Heart right ventricle (tissue), 16 donors: ENCODE measurements around the gene MYLK3. TPM values are rescaled to one million over a fixed set of nuclear protein-coding genes. Genes with fewer than 3 reads are reported as not detected.

Experiments used
- ATAC-seq, 8 donors: fragments of 200-7000 bp; cut with Tn5 transposase; one replicate each; pipeline ENCODE4 v1.9.1; 2020; ENCODE audit warnings: mild to moderate bottlenecking in 8 of 8, moderate library complexity in 8 of 8, moderate number of reproducible peaks in 1 of 8
- DNase-seq, 2 donors: peaks; one replicate each; pipeline ENCODE4 v3.0.0-alpha.2; 2020
- H3K27ac ChIP-seq, 10 donors: fragments of 200-600 bp; sonication (generic) in 2 of 10; one replicate each; pipeline versions ENCODE4 v1.5.0 to v1.8.0; 2020 to 2022; ENCODE audit warnings: mild to moderate bottlenecking in 3 of 10
- H3K27me3 ChIP-seq, 7 donors: fragments of 200-600 bp; one replicate each; pipeline ENCODE4 v1.8.0; 2021 to 2022; ENCODE audit warnings: mild to moderate bottlenecking in 2 of 7
- H3K36me3 ChIP-seq, 9 donors: fragments of 200-600 bp; sonication (generic) in 1 of 9; one replicate each; pipeline versions ENCODE4 v1.5.0 to v1.8.0; 2020 to 2022; ENCODE audit warnings: mild to moderate bottlenecking in 2 of 9
- H3K4me1 ChIP-seq, 9 donors: fragments of 200-600 bp; sonication (generic) in 1 of 9; one replicate each; pipeline versions ENCODE4 v1.5.0 to v1.8.0; 2020 to 2022; ENCODE audit warnings: mild to moderate bottlenecking in 4 of 9
- H3K4me3 ChIP-seq, 10 donors: fragments of 200-600 bp; sonication (generic) in 2 of 10; one replicate each; pipeline versions ENCODE4 v1.5.0 to v1.8.0; 2020 to 2022; ENCODE audit warnings: mild to moderate bottlenecking in 7 of 10, moderate library complexity in 2 of 10
- H3K9me3 ChIP-seq, 11 donors: fragments of 200-600 bp in 10 of 11; sonication (generic) in 2 of 11; one replicate each; pipeline versions ENCODE4 v1.5.0 to v1.8.0; 2013 to 2022; ENCODE audit warnings: mild to moderate bottlenecking in 2 of 11, control low read depth in 1 of 11, moderate library complexity in 1 of 11
- CTCF ChIP-seq, 9 donors: fragments of 200-600 bp; sonication (generic) in 2 of 9; IDR thresholded peaks; one replicate each; pipeline versions ENCODE4 v1.5.0 to v1.8.0; 2021 to 2022; ENCODE audit warnings: antibody characterized with exemption in 9 of 9, mild to moderate bottlenecking in 5 of 9, moderate library complexity in 1 of 9
- WGBS, 2 donors: extraction: QIAGEN DNeasy Blood & Tissue Kit; methylation state at CpG; one replicate each; pipeline ENCODE4 v1.1.7; 2013; ENCODE audit warnings: inconsistent platforms in 1 of 2; 5-methylcytosine and 5-hydroxymethylcytosine counted together
- intact Hi-C, 10 donors: fragments of 100-400 bp; cut with DNase I; formaldehyde crosslinking; loops; one replicate each; pipeline versions ENCODE4 v1.11.1 to v1.14.2; 2022
- polyA plus RNA-seq, 2 donors: library from polyadenylated mRNA; stranded (reverse); fragments of 200-250 nt; gene quantifications; one replicate each; pipeline ENCODE4 v1.2.3, GENCODE V29; 2013
- total RNA-seq, 10 donors: library from RNA; stranded (reverse); fragmentation: NEBNext Ultra II Directional in 3 of 10; extraction: Animal tissue kit (Norgen Biotek cat#: 25700) in 3 of 10; gene quantifications; one replicate each; pipeline versions ENCODE4 v1.2.1 to v1.2.4, GENCODE V29; 2021 to 2023
- donor health status: Arrhythmogenic right ventricular cardiomyopathy.
- donor health status: ischemic (EF 13 %, LVEDD 7.1; RV severe dilation, severe dysfunction).
- donor health status: healthy with polysubstance abuse.
- donor health status: DM: no; HTN: yes; CAD: no.
- donor health status: DM: no; HTN: no; CAD: no.
- donor health status: ischemic (EF 25% LVEDD 6.9; RV normal size, moderate dysfunction).
- donor health status: ischemic (EF 25% LVEDD 5.7; RV mildly dilated, moderate dysfunction).
- donor health status: healthy.
- donor health status: DM: yes; HTN: yes; CAD: no.
- donor health status: Ischemic cardiomyopathy.
- donor health status: ischemic (EF 35%, LVEDD 5.7; RV mildly dilated, moderate dysfunction).
- donor health status: nonischemic (EF 11% LVEDD 7.7; RV severe dilation, severe dysfunction).
- donor health status: DM: yes; HTN: yes; CAD: no.
- donor health status: PGD.
- donor health status: ischemic (EF 29% LVEDD 5.4; RV normal size, mild dysfunction).
- donor health status: nonischemic (EF 23%, LVEDD 6.1; RV moderate dilation, normal function).

MYLK3 gene
- total and polyA plus RNA-seq, 12 donors: 63.5 to 458 (median 256) TPM

GRCh38 chr16:46727630-46728029 is 20.5 kb downstream of the MYLK3 start:
- WGBS, 2 donors: 88 to 90% methylated on average over 9 of the region's 9 CpGs
- ATAC-seq: no peak
- TF ChIP-seq CTCF (IDR thresholded peaks at IDR 0.05): no peak
- Histone ChIP-seq H3K9me3 (peaks cover 0 to 4% (median 0%) of the 10 kb centered on the region in 11 donors), H3K36me3 (peaks cover 0 to 55% (median 0%) of the 10 kb centered on the region in 9 donors), H3K27me3 (no peaks in the 10 kb centered on the region), H3K4me1 (peaks cover 0 to 37% (median 17%) of the 10 kb centered on the region in 9 donors), H3K4me3 (no peak overlapping the region), H3K27ac (peak overlapping the region in 2 of 10 donors; percentile 7 to 73)
- DNase-seq: no peak
- intact Hi-C loops: no loop called here

GRCh38 chr16:46727184-46727583 is 21.0 kb downstream of the MYLK3 start:
- intact Hi-C loops: no loop called here
- Histone ChIP-seq H3K4me3 (no peak overlapping the region), H3K9me3 (peaks cover 0 to 4% (median 0%) of the 10 kb centered on the region in 11 donors), H3K36me3 (peaks cover 0 to 55% (median 0%) of the 10 kb centered on the region in 9 donors), H3K4me1 (peaks cover 0 to 33% (median 12%) of the 10 kb centered on the region in 9 donors), H3K27ac (peak overlapping the region in 1 of 10 donors; percentile 73), H3K27me3 (no peaks in the 10 kb centered on the region)
- WGBS, 2 donors: 85 to 89% methylated on average over 7 of the region's 7 CpGs
- ATAC-seq (no peak), DNase-seq (no peak)
- no peak for TF ChIP-seq CTCF (IDR thresholded peaks at IDR 0.05)

GRCh38 chr16:46721885-46722284 is 26.3 kb downstream of the MYLK3 start:
- DNase-seq: no peak
- no peaks in the 10 kb centered on the region for H3K27me3 ChIP-seq
- 70 to 81% methylated on average over 4 of the region's 4 CpGs for WGBS, 2 donors
- H3K4me1 ChIP-seq: peaks cover 0 to 7% (median 0%) of the 10 kb centered on the region in 9 donors
- peaks cover 0 to 68% (median 11%) of the 10 kb centered on the region in 9 donors for H3K36me3 ChIP-seq
- TF ChIP-seq CTCF (IDR thresholded peaks at IDR 0.05): no peak
- peak overlapping the region in 1 of 10 donors; percentile 0 for H3K27ac ChIP-seq
- H3K9me3 ChIP-seq: peaks cover 0 to 4% (median 0%) of the 10 kb centered on the region in 11 donors
- peak in 5 of 8 donors; percentile 19 to 61 (median 36) for ATAC-seq
- intact Hi-C loops: no loop called here
- no peak overlapping the region for H3K4me3 ChIP-seq

- H3K4me1 ChIP-seq: peaks cover 0 to 15% (median 1%) of the 10 kb centered on the region in 9 donors
- H3K4me3 ChIP-seq: no peak overlapping the region
- WGBS, 2 donors: 88 to 94% methylated on average over 2 of the region's 2 CpGs
- intact Hi-C loops: no loop called here
- peaks cover 0 to 4% (median 0%) of the 10 kb centered on the region in 11 donors for H3K9me3 ChIP-seq
- H3K36me3 ChIP-seq: peaks cover 0 to 65% (median 11%) of the 10 kb centered on the region in 9 donors
- no peak for DNase-seq
- H3K27ac ChIP-seq: no peak overlapping the region
- TF ChIP-seq CTCF (IDR thresholded peaks at IDR 0.05): no peak
- no peaks in the 10 kb centered on the region for H3K27me3 ChIP-seq
- no peak for ATAC-seq
These were observed 27.5 kb downstream of the MYLK3 start for GRCh38 chr16:46720619-46721018.
